ENCODE data around the gene ZNF629.

Gene ZNF629

GRCh38 chr16:30771726-30772125 lies 15.3 kb downstream of the ZNF629 start:
- Histone ChIP-seq H3K27ac (no peak overlapping the region), H3K4me3 (no peak overlapping the region)

GRCh38 chr16:30769379-30770089 lies 17.5 kb downstream of the ZNF629 start:
- Histone ChIP-seq H3K4me3 (no peak overlapping the region), H3K27ac (no peak overlapping the region)

- Histone ChIP-seq H3K27ac (no peak overlapping the region), H3K4me3 (no peak overlapping the region)
These were observed 18.3 kb downstream of the ZNF629 start for GRCh38 chr16:30768583-30769181.

DNA sequence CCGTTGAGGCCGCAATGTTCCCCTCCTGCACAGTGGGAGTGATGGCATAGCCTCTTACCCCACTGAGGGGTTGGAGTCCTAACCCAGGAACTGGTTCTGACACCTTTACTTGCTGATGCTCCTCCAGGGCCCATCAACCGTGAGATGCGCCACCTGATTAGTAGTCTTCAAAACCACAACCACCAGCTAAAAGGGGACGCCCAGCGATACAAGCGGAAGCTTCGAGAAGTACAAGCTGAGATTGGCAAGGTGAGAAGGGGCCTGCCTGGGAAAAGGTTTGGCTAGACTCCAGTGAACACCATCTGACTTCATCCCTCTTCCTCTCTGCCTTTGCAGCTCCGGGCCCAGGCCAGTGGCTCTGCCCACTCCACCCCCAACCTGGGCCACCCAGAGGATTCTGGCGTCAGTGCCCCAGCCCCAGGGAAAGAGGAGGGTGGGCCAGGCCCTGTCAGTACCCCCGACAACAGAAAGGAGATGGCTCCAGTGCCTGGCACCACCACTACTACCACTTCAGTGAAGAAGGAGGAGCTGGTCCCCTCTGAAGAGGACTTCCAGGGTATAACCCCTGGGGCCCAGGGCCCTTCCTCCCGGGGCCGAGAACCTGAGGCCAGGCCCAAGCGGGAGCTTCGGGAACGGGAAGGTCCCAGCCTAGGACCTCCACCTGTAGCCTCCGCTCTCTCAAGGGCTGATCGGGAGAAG lies 19.1 kb downstream of the ZNF629 start:
- no peak overlapping the region for H3K27ac ChIP-seq
- H3K4me3 ChIP-seq, result no peak overlapping the region

DNA sequence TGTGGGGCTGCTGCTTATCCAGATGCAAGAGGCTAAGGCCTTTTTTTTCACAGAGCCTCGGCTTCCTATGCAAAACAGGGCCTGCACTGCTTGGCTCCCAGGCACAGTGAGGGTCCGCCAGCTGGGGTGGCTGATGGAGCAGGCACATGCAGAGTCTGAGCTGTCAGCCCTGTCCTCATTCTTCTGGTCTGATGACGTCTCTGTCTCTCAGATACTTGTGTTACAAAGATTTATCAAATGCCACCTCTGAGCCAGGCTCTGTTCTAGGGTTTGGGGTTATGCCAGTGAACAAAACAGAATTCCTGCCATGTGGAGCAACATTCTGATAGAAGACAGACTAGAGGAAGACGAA lies 20.1 kb downstream of the ZNF629 start:
- Histone ChIP-seq H3K4me3 (no peak overlapping the region), H3K27ac (no peak overlapping the region)

DNA sequence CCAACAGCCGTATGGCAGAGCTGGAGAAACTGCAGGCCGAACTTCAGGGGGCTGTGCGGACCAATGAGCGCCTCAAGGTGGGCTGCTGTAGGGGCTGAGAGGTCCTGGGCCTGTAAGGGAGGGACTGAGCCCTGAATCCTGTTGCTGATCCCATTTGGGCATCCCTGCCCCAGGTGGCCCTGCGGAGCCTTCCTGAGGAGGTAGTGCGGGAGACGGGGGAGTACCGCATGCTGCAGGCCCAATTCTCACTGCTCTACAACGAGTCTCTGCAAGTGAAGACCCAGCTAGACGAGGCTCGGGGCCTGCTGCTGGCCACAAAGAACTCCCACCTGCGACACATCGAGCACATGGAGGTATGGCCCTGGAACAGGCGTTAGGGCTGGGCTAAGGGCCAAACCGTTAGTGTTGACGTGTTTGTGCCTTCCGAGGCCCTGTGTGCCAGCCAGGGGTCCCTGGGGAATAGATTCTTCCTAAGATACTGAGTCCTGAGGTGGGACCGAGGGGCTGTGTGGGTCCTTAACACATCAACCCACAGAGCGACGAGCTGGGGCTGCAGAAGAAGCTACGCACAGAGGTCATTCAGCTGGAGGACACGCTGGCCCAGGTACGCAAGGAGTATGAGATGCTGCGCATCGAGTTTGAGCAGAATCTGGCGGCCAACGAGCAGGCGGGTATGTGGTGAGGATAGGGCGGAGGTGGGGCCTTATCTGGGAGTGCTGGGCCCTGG lies 20.6 kb downstream of the ZNF629 start:
- no peak overlapping the region for H3K4me3 ChIP-seq
- H3K27ac ChIP-seq, result no peak overlapping the region

GRCh38 chr16:30764816-30765465 lies 22.1 kb downstream of the ZNF629 start:
- Histone ChIP-seq H3K4me3 (no peak overlapping the region), H3K27ac (no peak overlapping the region)

DNA sequence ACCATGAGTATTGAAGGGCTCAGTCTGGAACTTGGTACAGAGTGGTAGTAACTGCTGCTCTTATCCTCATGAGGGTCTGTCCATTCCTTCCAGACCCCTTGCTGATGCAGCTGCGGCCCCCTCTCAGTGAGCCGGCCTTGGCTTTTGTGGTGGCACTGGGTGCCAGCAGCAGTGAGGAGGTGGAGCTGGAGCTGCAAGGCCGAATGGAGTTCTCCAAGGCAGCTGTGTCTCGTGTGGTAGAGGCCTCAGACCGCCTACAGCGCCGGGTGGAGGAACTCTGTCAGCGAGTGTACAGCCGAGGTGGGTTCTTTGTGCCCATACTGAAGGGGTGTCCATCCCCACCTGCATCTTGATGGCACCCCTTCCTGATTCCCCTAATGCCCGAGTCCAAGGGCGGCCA lies 22.9 kb downstream of the ZNF629 start:
- H3K4me3 ChIP-seq, result no peak overlapping the region
- no peak overlapping the region for H3K27ac ChIP-seq

DNA sequence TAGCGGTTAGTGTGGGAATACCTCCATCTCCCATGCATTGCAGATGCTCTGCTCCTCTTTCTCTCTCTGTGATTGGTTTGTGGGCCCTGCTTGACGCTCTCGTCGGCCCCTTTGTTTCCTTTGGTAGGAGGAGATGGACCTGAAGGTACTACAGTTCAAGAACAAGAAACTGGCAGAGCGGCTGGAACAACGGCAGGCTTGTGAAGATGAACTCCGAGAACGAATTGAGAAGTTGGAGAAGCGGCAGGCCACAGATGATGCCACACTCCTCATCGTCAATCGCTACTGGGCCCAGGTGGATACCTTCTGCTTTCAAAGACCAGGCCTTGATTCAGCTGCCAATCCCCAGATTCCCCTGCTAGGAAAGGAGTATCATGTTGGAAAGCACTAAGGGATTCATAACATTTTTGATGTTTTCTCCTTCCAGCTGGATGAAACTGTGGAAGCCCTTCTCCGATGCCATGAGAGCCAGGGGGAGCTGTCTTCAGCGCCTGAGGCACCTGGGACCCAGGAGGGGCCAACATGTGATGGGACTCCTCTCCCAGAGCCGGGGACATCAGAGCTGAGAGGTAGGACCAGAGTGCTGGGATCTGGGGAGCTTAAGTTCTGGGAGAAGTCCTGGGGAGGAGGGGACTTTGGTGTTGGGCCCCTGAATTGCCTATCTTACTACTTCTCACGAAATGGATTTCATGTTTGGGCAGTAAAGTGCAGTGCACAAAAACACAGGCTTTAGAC lies 23.8 kb downstream of the ZNF629 start:
- H3K4me3 ChIP-seq, result peak overlapping the region; percentile 76 to 99 (median 90)
- peak overlapping the region in 16 of 21 experiments; percentile 80 to 94 (median 88) for H3K27ac ChIP-seq

DNA sequence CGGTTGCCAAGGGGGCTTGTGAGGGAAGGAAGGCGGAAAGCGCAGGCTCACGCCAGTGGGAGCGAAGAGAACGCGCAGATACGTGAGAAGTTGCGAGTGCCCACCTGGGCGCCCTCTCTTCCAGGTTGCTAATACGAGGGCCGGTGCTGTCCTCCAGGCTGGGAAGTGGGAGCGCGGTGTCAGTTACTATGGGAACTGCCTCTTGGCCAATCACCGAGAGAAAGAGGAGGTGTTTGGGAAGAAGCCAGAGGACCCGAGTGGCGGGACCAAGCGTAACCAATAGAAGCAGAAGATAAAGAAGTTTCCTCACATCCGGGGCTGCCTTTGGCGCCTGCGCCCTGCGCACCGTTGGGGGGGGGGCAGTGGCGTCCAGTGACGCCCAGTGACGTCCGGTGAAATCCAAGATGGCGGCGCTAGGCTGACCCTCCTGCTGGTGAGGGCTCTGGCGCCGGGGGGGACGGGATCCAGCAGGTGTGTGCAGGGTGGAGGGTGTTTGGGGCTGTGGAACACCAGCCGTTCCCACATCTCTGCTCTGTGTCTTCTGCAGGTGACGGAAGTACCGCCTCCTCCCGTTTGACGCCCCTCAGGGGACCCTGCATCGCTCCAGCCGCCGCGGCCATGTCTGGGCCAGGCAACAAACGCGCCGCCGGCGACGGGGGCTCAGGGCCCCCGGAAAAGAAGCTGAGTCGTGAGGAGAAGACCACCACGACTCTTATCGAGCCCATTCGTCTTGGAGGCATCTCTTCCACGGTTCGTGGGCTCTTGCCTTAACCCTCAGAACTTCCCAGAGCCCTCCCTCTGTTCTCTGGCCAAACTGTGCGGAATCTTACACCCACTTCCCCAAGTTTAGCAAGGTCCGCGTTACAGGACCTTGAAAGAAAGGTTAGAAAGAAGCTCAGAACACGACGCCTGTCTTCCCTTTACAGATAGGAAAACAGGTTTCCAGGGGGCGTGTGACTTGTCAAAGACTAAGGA lies 24.8 kb downstream of the ZNF629 start, which contains the start of the genes CFAP119 and RNF40:
Gene CFAP119, minus strand, starts transcription at position 135 of the 975 bp plus-strand sequence. CDS start 314 bp downstream, outside the sequence.
Gene RNF40, plus strand, starts transcription at position 395 of the 975 bp plus-strand sequence. Its CDS starts 224 bp downstream, at position 619.
- Histone ChIP-seq H3K27ac (peak within 1 kb of the TSS; percentile 74 to 94 (median 88)), H3K4me3 (peak within 1 kb of the TSS; percentile 76 to 99 (median 90))

GRCh38 chr16:30761427-30761927 lies 25.5 kb downstream of the ZNF629 start:
- H3K4me3 ChIP-seq, result peak overlapping the region; percentile 76 to 99 (median 90)
- peak overlapping the region in 18 of 21 experiments; percentile 0 to 94 (median 80) for H3K27ac ChIP-seq

DNA sequence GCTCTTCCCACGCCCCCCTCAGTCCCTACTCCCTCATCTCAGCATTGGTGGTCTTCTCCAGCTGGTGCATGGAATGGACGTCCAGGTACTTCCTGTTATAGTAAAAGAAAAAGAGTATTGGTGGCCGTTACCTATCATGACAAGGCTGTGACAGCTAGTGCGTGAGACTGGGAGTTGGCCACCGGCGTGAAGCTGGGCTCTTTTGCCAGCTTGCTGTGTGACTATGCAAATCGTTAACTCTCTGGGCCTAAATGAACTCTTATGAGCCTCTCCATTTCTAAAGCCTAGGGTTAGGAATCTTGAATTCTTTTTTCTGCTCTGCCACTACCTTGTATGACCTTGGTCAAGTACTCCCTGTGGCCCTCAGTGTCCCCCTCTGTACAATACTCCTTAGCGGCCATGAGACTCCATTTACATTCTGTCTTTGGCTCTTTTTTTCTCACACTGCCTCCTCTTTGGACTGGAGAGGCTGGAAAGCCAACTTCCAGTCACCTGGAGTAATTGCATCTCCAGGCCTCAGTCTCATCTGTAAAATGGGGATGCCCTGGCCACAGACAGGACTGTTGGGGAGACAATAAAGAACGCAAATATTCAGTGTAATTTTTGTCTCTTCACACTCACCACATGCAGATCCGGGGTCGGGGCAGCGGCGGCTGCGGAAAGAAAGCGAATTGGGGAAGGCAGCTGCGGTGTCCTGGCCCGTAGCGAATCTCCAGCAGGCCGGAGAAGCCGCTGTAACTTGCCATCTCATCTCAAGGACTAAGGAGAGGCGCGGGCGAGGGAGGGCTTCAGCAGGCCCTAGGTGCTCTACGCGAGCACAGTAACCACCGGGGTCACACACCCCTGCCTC lies 26.2 kb downstream of the ZNF629 start:
- peak overlapping the region in 14 of 21 experiments; percentile 0 to 94 (median 68) for H3K27ac ChIP-seq

DNA sequence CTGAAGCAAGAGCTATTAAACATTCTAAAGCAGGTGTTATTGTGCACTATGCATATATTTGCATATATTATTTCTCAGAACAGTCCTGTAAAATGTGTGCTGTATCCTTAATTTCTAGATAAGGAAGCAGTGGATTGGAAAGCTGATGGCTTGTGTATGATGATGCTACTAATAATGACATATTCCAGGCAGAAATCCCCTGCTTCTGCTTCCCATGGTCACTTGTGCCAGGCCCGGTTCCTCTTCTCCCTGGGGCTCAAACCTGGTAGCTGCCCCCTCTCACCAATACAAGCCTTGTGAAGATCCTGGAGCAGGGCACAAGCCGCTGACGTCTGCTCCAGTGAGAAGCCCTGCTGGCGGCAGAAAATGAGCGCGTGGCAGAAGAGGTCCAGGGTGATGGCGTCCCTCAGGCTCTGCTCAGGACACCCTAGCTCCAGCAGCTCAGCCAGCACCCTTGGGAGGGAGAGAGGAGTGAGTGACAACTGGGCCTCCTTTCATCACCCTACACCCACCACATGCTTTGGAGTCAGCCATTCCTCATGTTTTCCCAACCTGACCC lies 26.9 kb downstream of the ZNF629 start:
- peak overlapping the region in 3 of 21 experiments; percentile 3 to 57 (median 52) for H3K27ac ChIP-seq
- H3K4me3 ChIP-seq, result no peak overlapping the region

More for the DNA sequence above, 26.2 kb downstream of the ZNF629 start:
- peak overlapping the region; percentile 76 to 99 (median 90) for H3K4me3 ChIP-seq

DNA sequence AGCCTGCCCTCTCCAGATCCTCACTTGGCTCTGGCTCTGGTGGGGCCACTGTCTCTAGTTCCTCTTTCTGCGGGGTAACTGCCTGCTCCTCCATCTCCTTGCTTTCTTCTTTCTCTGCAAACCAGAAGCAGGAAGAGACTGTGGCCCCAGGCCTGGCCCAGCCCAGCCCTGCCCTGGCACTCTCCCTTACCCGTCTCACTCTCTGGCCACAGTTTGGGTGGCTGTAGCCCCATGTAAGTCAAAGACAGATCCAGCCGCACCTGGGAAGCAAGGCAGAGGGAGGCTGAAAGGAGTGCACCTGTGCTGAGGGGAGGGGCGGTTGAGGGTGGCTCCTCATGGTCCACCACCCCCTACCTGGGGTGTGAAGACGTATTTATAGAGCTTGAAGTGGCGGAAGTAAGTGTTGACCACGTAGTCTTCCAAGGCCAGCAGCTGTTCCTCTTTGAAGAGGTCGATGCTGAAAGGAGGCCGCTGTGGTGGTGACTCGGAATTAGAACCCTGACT lies 28.0 kb downstream of the ZNF629 start:
- H3K27ac ChIP-seq, result peak overlapping the region in 12 of 21 experiments; percentile 2 to 59 (median 51)

GRCh38 chr16:30757316-30757715 lies 29.7 kb downstream of the ZNF629 start:
- no peak overlapping the region for H3K27ac ChIP-seq
- no peak overlapping the region for H3K4me3 ChIP-seq

More for the DNA sequence above, 28.0 kb downstream of the ZNF629 start:
- H3K4me3 ChIP-seq, result no peak overlapping the region

DNA sequence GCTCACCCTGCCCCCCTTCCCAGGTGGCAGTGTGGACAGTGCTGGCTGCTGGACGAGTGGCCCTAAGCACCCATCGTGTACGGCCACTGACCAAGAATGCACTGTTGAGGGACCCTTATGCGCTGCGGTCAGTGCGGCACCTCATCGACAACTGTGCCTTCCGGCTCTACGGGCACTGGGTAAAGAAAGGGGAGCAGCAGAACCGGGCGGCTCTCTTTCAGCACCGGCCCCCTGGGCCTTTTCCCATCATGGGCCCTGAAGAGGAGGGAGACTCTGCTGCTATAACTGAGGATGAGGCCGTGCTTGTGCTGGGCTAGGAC lies 30.3 kb downstream of the ZNF629 start:
- Histone ChIP-seq H3K27ac (no peak overlapping the region), H3K4me3 (no peak overlapping the region)
